Measurements from ENCODE around the gene CNTNAP2. TPM values are rescaled to one million over a fixed set of nuclear protein-coding genes. Genes with fewer than 3 reads are reported as not detected.

The CNTNAP2 gene
- polyA plus RNA-seq, 1 experiment, result not detected

DNA sequence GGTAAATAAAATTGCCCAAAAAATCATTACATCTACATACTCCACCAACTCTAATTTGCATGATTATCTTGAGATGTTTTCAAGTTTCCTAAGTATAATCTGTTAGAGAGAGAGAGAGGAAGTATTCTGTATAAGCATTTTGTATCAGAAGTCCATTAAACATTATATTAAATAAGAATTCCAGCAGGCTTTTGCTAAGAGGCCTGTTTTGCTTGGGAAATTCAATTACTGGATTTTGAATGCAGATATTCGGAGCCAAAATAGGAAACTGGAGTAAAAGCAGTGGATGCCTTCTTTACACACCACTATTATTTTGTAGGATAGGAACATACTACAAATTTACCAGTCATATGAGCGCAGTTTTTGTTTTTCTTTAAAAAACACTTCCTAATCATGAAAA is 727.8 kb downstream of the CNTNAP2 start:
- CTCF ChIA-PET, result no interaction called here
- H3K36me3 ChIP-seq (ENCODE audit: control insufficient read depth, insufficient read depth, low read length), result no peaks in the 10 kb centered on the region
- no peak for DNase-seq (ENCODE audit: low read depth)
- no peak overlapping the region for H3K4me3 ChIP-seq (ENCODE audit: low read depth, low read length)
- TF ChIP-seq, protein P1, sequence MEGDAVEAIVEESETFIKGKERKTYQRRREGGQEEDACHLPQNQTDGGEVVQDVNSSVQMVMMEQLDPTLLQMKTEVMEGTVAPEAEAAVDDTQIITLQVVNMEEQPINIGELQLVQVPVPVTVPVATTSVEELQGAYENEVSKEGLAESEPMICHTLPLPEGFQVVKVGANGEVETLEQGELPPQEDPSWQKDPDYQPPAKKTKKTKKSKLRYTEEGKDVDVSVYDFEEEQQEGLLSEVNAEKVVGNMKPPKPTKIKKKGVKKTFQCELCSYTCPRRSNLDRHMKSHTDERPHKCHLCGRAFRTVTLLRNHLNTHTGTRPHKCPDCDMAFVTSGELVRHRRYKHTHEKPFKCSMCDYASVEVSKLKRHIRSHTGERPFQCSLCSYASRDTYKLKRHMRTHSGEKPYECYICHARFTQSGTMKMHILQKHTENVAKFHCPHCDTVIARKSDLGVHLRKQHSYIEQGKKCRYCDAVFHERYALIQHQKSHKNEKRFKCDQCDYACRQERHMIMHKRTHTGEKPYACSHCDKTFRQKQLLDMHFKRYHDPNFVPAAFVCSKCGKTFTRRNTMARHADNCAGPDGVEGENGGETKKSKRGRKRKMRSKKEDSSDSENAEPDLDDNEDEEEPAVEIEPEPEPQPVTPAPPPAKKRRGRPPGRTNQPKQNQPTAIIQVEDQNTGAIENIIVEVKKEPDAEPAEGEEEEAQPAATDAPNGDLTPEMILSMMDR (IDR thresholded peaks at IDR 0.05; ENCODE audit: insufficient read depth, low read depth, low read length), result no peak
- POLR2A ChIA-PET, result no interaction called here
- no peaks in the 10 kb centered on the region for H3K27me3 ChIP-seq (ENCODE audit: control insufficient read depth, insufficient read depth, low read length)

- TF ChIP-seq, protein P1 (IDR thresholded peaks at IDR 0.05; ENCODE audit: insufficient read depth, low read depth, low read length), result no peak
- no peak for DNase-seq (ENCODE audit: low read depth)
- Histone ChIP-seq H3K4me3 (ENCODE audit: low read depth, low read length) (no peak overlapping the region), H3K36me3 (ENCODE audit: control insufficient read depth, insufficient read depth, low read length) (no peaks in the 10 kb centered on the region), H3K27me3 (ENCODE audit: control insufficient read depth, insufficient read depth, low read length) (no peaks in the 10 kb centered on the region)
- ChIA-PET POLR2A (no interaction called here), CTCF (no interaction called here)
These were observed 742.1 kb downstream of the CNTNAP2 start for GRCh38 chr7:146858690-146859089.

DNA sequence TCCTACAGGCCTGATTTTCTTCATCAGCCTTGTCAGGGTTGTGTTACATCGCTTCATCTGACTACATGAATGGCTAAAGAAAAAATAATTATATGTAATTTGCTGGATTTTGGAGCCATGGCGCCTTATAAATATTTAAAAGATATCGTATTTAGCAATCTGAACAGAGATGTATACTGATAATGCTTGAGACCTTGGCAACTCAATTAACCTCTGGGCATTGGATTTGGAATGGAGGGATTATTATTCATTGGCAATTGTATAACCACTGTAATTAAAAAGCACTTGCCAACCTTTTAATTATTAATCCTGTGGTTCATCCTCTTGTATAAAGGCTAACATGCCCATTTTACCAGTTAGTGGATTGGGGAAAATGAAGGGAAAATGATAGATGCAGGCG is 745.1 kb downstream of the CNTNAP2 start:
- CTCF ChIA-PET, result no interaction called here
- H3K4me3 ChIP-seq (ENCODE audit: low read depth, low read length), result no peak overlapping the region
- POLR2A ChIA-PET, result no interaction called here
- DNase-seq (ENCODE audit: low read depth), result no peak
- no peaks in the 10 kb centered on the region for H3K36me3 ChIP-seq (ENCODE audit: control insufficient read depth, insufficient read depth, low read length)
- H3K27me3 ChIP-seq (ENCODE audit: control insufficient read depth, insufficient read depth, low read length), result no peaks in the 10 kb centered on the region
- TF ChIP-seq, protein P1 (IDR thresholded peaks at IDR 0.05; ENCODE audit: insufficient read depth, low read depth, low read length), result no peak

GRCh38 chr7:146862415-146862814 is 745.8 kb downstream of the CNTNAP2 start:
- Histone ChIP-seq H3K4me3 (ENCODE audit: low read depth, low read length) (no peak overlapping the region), H3K36me3 (ENCODE audit: control insufficient read depth, insufficient read depth, low read length) (no peaks in the 10 kb centered on the region), H3K27me3 (ENCODE audit: control insufficient read depth, insufficient read depth, low read length) (no peaks in the 10 kb centered on the region)
- TF ChIP-seq, protein P1 (IDR thresholded peaks at IDR 0.05; ENCODE audit: insufficient read depth, low read depth, low read length), result no peak
- DNase-seq (ENCODE audit: low read depth), result no peak
- ChIA-PET POLR2A (no interaction called here), CTCF (no interaction called here)

GRCh38 chr7:146864644-146865043 is 748.0 kb downstream of the CNTNAP2 start:
- no peaks in the 10 kb centered on the region for H3K36me3 ChIP-seq (ENCODE audit: control insufficient read depth, insufficient read depth, low read length)
- POLR2A ChIA-PET, result no interaction called here
- H3K4me3 ChIP-seq (ENCODE audit: low read depth, low read length), result no peak overlapping the region
- no peaks in the 10 kb centered on the region for H3K27me3 ChIP-seq (ENCODE audit: control insufficient read depth, insufficient read depth, low read length)
- CTCF ChIA-PET, result no interaction called here
- TF ChIP-seq, protein P1 (IDR thresholded peaks at IDR 0.05; ENCODE audit: insufficient read depth, low read depth, low read length), result no peak
- DNase-seq (ENCODE audit: low read depth), result no peak

Measured in BJ (cell line).